B cell (primary cell): ENCODE measurements around the gene IQCC. TPM values are rescaled to one million over a fixed set of nuclear protein-coding genes. Genes with fewer than 3 reads are reported as not detected.

Source experiments
- ATAC-seq: fragments of 200-7000 bp; cut with Tn5 transposase; one replicate; pipeline ENCODE4 v1.10.0; 2021; ENCODE audit warnings: low read depth, mild to moderate bottlenecking, moderate number of reproducible peaks, moderate library complexity
- CTCF ChIA-PET: fragments of 350-600 bp; sonication (Branson Sonifier 250); formaldehyde crosslinking; loops from one replicate; lab custom pipeline; 2021; ENCODE audit warnings: antibody characterized with exemption, inconsistent platforms; lab: Charles Lee
- POLR2A ChIA-PET: fragments of 350-600 bp; sonication (Branson Sonifier 250); formaldehyde crosslinking; loops from one replicate; lab custom pipeline; 2021; ENCODE audit warnings: antibody characterized with exemption; lab: Charles Lee
- DNase-seq: peaks from one replicate; pipeline ENCODE4 v3.0.0; 2013
- H2AFZ ChIP-seq: 2 replicates; pipeline ENCODE4 v1.6.1; 2012; ENCODE audit warnings: mild to moderate bottlenecking, low read depth, low read length; ENCODE audit not compliant: insufficient read depth, poor library complexity, severe bottlenecking
- H3K27ac ChIP-seq, 2 donors: 1 replicate in 1 of 2; 2 replicates in 1 of 2; pipeline ENCODE4 v1.5.1; 2012 to 2013; ENCODE audit warnings: low read length in 2 of 2, mild to moderate bottlenecking in 2 of 2, moderate library complexity in 1 of 2
- H3K27me3 ChIP-seq, 4 experiments: fragments of 200-600 bp in 1 of 4; sonication (generic) in 1 of 4; replicated peaks in 1 of 4; 1 replicate in 2 of 4; 2 replicates in 2 of 4; pipeline versions ENCODE4 v1.6.1 to v1.7.0; 2013 to 2016; ENCODE audit warnings: low read length in 3 of 4, mild to moderate bottlenecking in 2 of 4, mixed read lengths in 1 of 4, moderate library complexity in 1 of 4; ENCODE audit not compliant: insufficient read depth in 4 of 4, control insufficient read depth in 3 of 4; ENCODE audit errors: control extremely low read depth in 1 of 4
- H3K36me3 ChIP-seq, 2 experiments: replicated peaks in 1 of 2; 1 replicate in 1 of 2; 2 replicates in 1 of 2; pipeline versions ENCODE4 v1.6.1 to v1.7.1; 2013; ENCODE audit warnings: low read length in 1 of 2; ENCODE audit not compliant: insufficient read depth in 2 of 2, control insufficient read depth in 1 of 2; ENCODE audit errors: control extremely low read depth in 1 of 2, extremely low read depth in 1 of 2
- H3K4me1 ChIP-seq, 2 donors: fragments of 200-600 bp in 1 of 2; sonication (generic) in 1 of 2; 1 replicate in 1 of 2; 2 replicates in 1 of 2; pipeline versions ENCODE4 v1.5.1 to v1.6.1; 2013 to 2017; ENCODE audit warnings: low read length in 2 of 2; ENCODE audit not compliant: control insufficient read depth in 2 of 2, insufficient read depth in 2 of 2
- H3K4me2 ChIP-seq: replicated peaks from 2 replicates; pipeline ENCODE3; 2012; ENCODE audit warnings: mild to moderate bottlenecking, low read depth, low read length; ENCODE audit not compliant: poor library complexity, severe bottlenecking
- H3K4me3 ChIP-seq, 5 experiments: fragments of 200-600 bp in 1 of 5; sonication (generic) in 1 of 5; 1 replicate in 3 of 5; 2 replicates in 2 of 5; pipeline versions ENCODE4 v1.5.1 to v1.7.0; 2011 to 2016; ENCODE audit warnings: low read length in 4 of 5, mild to moderate bottlenecking in 4 of 5, low read depth in 2 of 5, control low read depth in 1 of 5, moderate library complexity in 1 of 5; ENCODE audit not compliant: insufficient read depth in 1 of 5; ENCODE audit errors: control extremely low read depth in 1 of 5, extremely low read depth in 1 of 5
- H3K79me2 ChIP-seq: fragments of 200-600 bp; sonication (generic); one replicate; pipeline ENCODE4 v1.6.0; 2016; ENCODE audit warnings: low read length; ENCODE audit not compliant: control insufficient read depth, insufficient read depth
- H3K9ac ChIP-seq: fragments of 200-600 bp; sonication (generic); 2 replicates; pipeline ENCODE4 v1.6.1; 2017; ENCODE audit warnings: mild to moderate bottlenecking, low read length, moderate library complexity
- H3K9me3 ChIP-seq, 3 donors: one replicate each; pipeline versions ENCODE4 v1.6.1 to v1.7.1; 2013; ENCODE audit warnings: low read length in 2 of 3; ENCODE audit not compliant: control insufficient read depth in 2 of 3, insufficient read depth in 1 of 3; ENCODE audit errors: control extremely low read depth in 1 of 3
- H4K20me1 ChIP-seq: 2 replicates; pipeline ENCODE4 v1.6.0; 2012; ENCODE audit warnings: mild to moderate bottlenecking, low read length; ENCODE audit not compliant: insufficient read depth, control insufficient read depth, poor library complexity, severe bottlenecking
- H3K27ac Mint-ChIP-seq: one replicate; pipeline ENCODE4 v1.8.0; 2021; ENCODE audit warnings: mixed read lengths
- H3K27me3 Mint-ChIP-seq: one replicate; pipeline ENCODE4 v1.8.0; 2021; ENCODE audit warnings: mixed read lengths
- H3K4me1 Mint-ChIP-seq: one replicate; pipeline ENCODE4 v1.8.0; 2021; ENCODE audit warnings: mixed read lengths
- H3K4me3 Mint-ChIP-seq: one replicate; pipeline ENCODE4 v1.8.0; 2021; ENCODE audit warnings: mixed read lengths
- H3K9me3 Mint-ChIP-seq: one replicate; pipeline ENCODE4 v1.8.0; 2022; ENCODE audit warnings: mixed read lengths; ENCODE audit not compliant: insufficient read depth
- CTCF ChIP-seq: fragments of 200-600 bp; IDR thresholded peaks from one replicate; pipeline ENCODE4 v1.8.0; 2022; ENCODE audit warnings: antibody characterized with exemption, mild to moderate bottlenecking
- EZH2 ChIP-seq: IDR thresholded peaks from 2 replicates; pipeline ENCODE4 v1.6.1; 2012; ENCODE audit warnings: borderline replicate concordance, low read depth, mild to moderate bottlenecking, moderate library complexity, low read length; ENCODE audit not compliant: insufficient read depth, poor library complexity, severe bottlenecking
- WGBS: methylation state at CpG from one replicate; pipeline ENCODE4 v1.1.5; 2013; ENCODE audit warnings: missing lambda C conversion rate; ENCODE audit not compliant: insufficient coverage; 5-methylcytosine and 5-hydroxymethylcytosine counted together
- intact Hi-C: fragments of 100-400 bp; cut with micrococcal nuclease; formaldehyde crosslinking; loops from one replicate; pipeline ENCODE4 v1.10.0; 2022
- polyA plus RNA-seq: library from polyadenylated mRNA; depleted of rRNA; stranded (reverse); fragments of >200 nt; gene quantifications from 2 replicates; pipeline ENCODE4 v1.2.3, GENCODE V29; 2012
- total RNA-seq, 2 donors: library from RNA; stranded (reverse); fragments of 120-200 nt in 1 of 2; gene quantifications; 1 replicate in 1 of 2; 2 replicates in 1 of 2; pipeline versions ENCODE4 v1.2.3 to v1.2.4, GENCODE V29; 2013 to 2022

Gene IQCC
- total and polyA plus RNA-seq, 2 donors (not counting 1 experiment from before 2014, with no cell fraction given) = 2.0 to 2.1 TPM

GRCh38 chr1:32179443-32180185, 25.9 kb upstream of the IQCC start, which contains the start of gene TXLNA:
Gene TXLNA (plus strand): TSS chr1:32179675. CDS start chr1:32180346, 671 bp downstream.
- Mint-ChIP-seq H3K27ac (peak within 1 kb of the TSS; percentile 99), H3K4me3 (peak within 1 kb of the TSS; percentile 96), H3K9me3 (no peaks in the 10 kb centered on the region), H3K27me3 (no peaks in the 10 kb centered on the region), H3K4me1 (peaks cover 35% of the 10 kb centered on the region)
- DNase-seq (peak; percentile 94), ATAC-seq (peak; percentile 90)
- Histone ChIP-seq H3K36me3 (peaks cover 0 to 21% of the 10 kb centered on the region in 2 experiments), H3K27ac (peak within 1 kb of the TSS; percentile 76 to 90), H3K4me1 (peaks cover 21 to 31% of the 10 kb centered on the region in 2 donors), H3K79me2 (peaks cover 43% of the 10 kb centered on the region), H3K9me3 (no peaks in the 10 kb centered on the region), H3K27me3 (no peaks in the 10 kb centered on the region), H2AFZ (peak within 1 kb of the TSS; percentile 85), H3K9ac (peak within 1 kb of the TSS; percentile 82), H4K20me1 (peaks cover 23% of the 10 kb centered on the region), H3K4me3 (peak within 1 kb of the TSS; percentile 71 to 92 (median 76)), H3K4me2 (peak within 1 kb of the TSS; percentile 99)
- ChIA-PET POLR2A (interaction anchor here (0.5 to 2.0 kb wide), 14 partner anchors 21 to 157 kb away, joined by 3 to 11 read pairs (median 4); partner anchors contain the start of genes CCDC28B, HDAC1, KPNA6 and MARCKSL1), CTCF (interaction anchor here (0.6 to 2.0 kb wide), 12 partner anchors 19 to 214 kb away, joined by 3 to 6 read pairs (median 3); partner anchors contain the start of genes BSDC1 and KPNA6)
- intact Hi-C loops = loop anchor here (1.0 to 2.0 kb wide), 8 partner anchors 21 to 215 kb away; partner anchors contain the start of genes BSDC1, CCDC28B, EIF3I and IQCC
- WGBS = under 1% methylated on average over 79 of the region's 79 CpGs
- TF ChIP-seq EZH2 (no peak), CTCF (no peak)
